Loucy (cell line): Measurements from ENCODE around the gene GRB14.

ENCODE experiments used
- H2AFZ ChIP-seq: fragments of 200-600 bp; sonication (generic); 2 replicates; pipeline ENCODE4 v1.6.0; 2016; ENCODE audit warnings: antibody characterized with exemption, mild to moderate bottlenecking, low read length, moderate library complexity
- H3F3A ChIP-seq: fragments of 200-600 bp; 2 replicates; pipeline ENCODE4 v1.6.0; 2016; ENCODE audit warnings: antibody characterized with exemption, low read depth, mild to moderate bottlenecking
- H3K27me3 ChIP-seq: fragments of 200-600 bp; sonication (generic); 2 replicates; pipeline ENCODE4 v1.6.1; 2014; ENCODE audit warnings: low read length, mild to moderate bottlenecking; ENCODE audit not compliant: insufficient read depth, poor library complexity, severe bottlenecking
- H3K36me3 ChIP-seq: fragments of 200-600 bp; sonication (generic); 2 replicates; pipeline ENCODE4 v1.6.1; 2016; ENCODE audit warnings: low read length; ENCODE audit not compliant: insufficient read depth
- H3K4me1 ChIP-seq: fragments of 200-600 bp; sonication (generic); 2 replicates; pipeline ENCODE4 v1.5.1; 2014; ENCODE audit warnings: low read length, mild to moderate bottlenecking; ENCODE audit not compliant: insufficient read depth, poor library complexity, severe bottlenecking
- H3K4me2 ChIP-seq: fragments of 200-600 bp; sonication (generic); 2 replicates; pipeline ENCODE4 v1.6.0; 2014; ENCODE audit warnings: antibody characterized with exemption, low read length, low read depth, mild to moderate bottlenecking; ENCODE audit not compliant: poor library complexity, severe bottlenecking
- H3K4me3 ChIP-seq: fragments of 200-600 bp; sonication (generic); 2 replicates; pipeline ENCODE4 v1.5.1; 2014; ENCODE audit warnings: low read length, mild to moderate bottlenecking, mixed read lengths; ENCODE audit not compliant: poor library complexity, severe bottlenecking
- H3K79me2 ChIP-seq: fragments of 200-600 bp; sonication (generic); 2 replicates; pipeline ENCODE4 v1.6.1; 2014; ENCODE audit warnings: low read length; ENCODE audit not compliant: insufficient read depth
- H3K9ac ChIP-seq: fragments of 200-600 bp; sonication (generic); 2 replicates; pipeline ENCODE4 v1.6.0; 2014; ENCODE audit warnings: mild to moderate bottlenecking, low read depth, low read length, moderate library complexity; ENCODE audit not compliant: poor library complexity, severe bottlenecking
- H3K9me2 ChIP-seq: fragments of 200-600 bp; sonication (generic); replicated peaks from 2 replicates; pipeline ENCODE4 v1.6.1; 2016; ENCODE audit warnings: low read depth, low read length, mixed read lengths
- H3K9me3 ChIP-seq: fragments of 200-600 bp; sonication (generic); 2 replicates; pipeline ENCODE4 v1.6.1; 2014; ENCODE audit warnings: mild to moderate bottlenecking, antibody characterized with exemption, low read length, low read depth; ENCODE audit not compliant: insufficient read depth
- H4K20me1 ChIP-seq: fragments of 200-600 bp; sonication (generic); 2 replicates; pipeline ENCODE4 v1.6.0; 2014; ENCODE audit warnings: antibody characterized with exemption, low read length, mild to moderate bottlenecking; ENCODE audit not compliant: insufficient read depth, poor library complexity, severe bottlenecking
- EZH2phosphoT487 ChIP-seq: fragments of 200-600 bp; IDR thresholded peaks from 2 replicates; pipeline ENCODE4 v1.6.1; 2018; ENCODE audit warnings: antibody characterized with exemption, mild to moderate bottlenecking, moderate library complexity, borderline replicate concordance
- TF ChIP-seq, protein P1 (sequence below): fragments of 200-600 bp; sonication (generic); conservative IDR thresholded peaks from 2 replicates; pipeline ENCODE4 v1.5.1; 2014; ENCODE audit warnings: mild to moderate bottlenecking, antibody characterized with exemption, low read length

GRB14 gene

GRCh38 chr2:164457271-164457670 is 164.0 kb downstream of the GRB14 start:
- H3K79me2 ChIP-seq: no peaks in the 10 kb centered on the region
- TF ChIP-seq, protein P1, sequence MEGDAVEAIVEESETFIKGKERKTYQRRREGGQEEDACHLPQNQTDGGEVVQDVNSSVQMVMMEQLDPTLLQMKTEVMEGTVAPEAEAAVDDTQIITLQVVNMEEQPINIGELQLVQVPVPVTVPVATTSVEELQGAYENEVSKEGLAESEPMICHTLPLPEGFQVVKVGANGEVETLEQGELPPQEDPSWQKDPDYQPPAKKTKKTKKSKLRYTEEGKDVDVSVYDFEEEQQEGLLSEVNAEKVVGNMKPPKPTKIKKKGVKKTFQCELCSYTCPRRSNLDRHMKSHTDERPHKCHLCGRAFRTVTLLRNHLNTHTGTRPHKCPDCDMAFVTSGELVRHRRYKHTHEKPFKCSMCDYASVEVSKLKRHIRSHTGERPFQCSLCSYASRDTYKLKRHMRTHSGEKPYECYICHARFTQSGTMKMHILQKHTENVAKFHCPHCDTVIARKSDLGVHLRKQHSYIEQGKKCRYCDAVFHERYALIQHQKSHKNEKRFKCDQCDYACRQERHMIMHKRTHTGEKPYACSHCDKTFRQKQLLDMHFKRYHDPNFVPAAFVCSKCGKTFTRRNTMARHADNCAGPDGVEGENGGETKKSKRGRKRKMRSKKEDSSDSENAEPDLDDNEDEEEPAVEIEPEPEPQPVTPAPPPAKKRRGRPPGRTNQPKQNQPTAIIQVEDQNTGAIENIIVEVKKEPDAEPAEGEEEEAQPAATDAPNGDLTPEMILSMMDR: no peak
- no peak for TF ChIP-seq EZH2phosphoT487
- no peak overlapping the region for H3K4me3 ChIP-seq
- H3K9me3 ChIP-seq: no peaks in the 10 kb centered on the region
- no peaks in the 10 kb centered on the region for H3K4me1 ChIP-seq
- H3K36me3 ChIP-seq: no peaks in the 10 kb centered on the region
- H3F3A ChIP-seq: no peaks in the 10 kb centered on the region
- no peaks in the 10 kb centered on the region for H3K9me2 ChIP-seq
- no peak overlapping the region for H3K9ac ChIP-seq
- H4K20me1 ChIP-seq: no peaks in the 10 kb centered on the region
- H2AFZ ChIP-seq: no peak overlapping the region
- H3K4me2 ChIP-seq: no peak overlapping the region
- no peaks in the 10 kb centered on the region for H3K27me3 ChIP-seq

- TF ChIP-seq, protein P1: no peak
- no peak for TF ChIP-seq EZH2phosphoT487
- H3F3A ChIP-seq: no peaks in the 10 kb centered on the region
- no peak overlapping the region for H3K4me3 ChIP-seq
- H3K4me1 ChIP-seq: no peaks in the 10 kb centered on the region
- H3K9ac ChIP-seq: no peak overlapping the region
- no peaks in the 10 kb centered on the region for H3K36me3 ChIP-seq
- no peaks in the 10 kb centered on the region for H3K79me2 ChIP-seq
- H3K27me3 ChIP-seq: no peaks in the 10 kb centered on the region
- H3K4me2 ChIP-seq: no peak overlapping the region
- no peaks in the 10 kb centered on the region for H3K9me3 ChIP-seq
- H2AFZ ChIP-seq: no peak overlapping the region
- no peaks in the 10 kb centered on the region for H4K20me1 ChIP-seq
- H3K9me2 ChIP-seq: no peaks in the 10 kb centered on the region
Measured at GRCh38 chr2:164456619-164457018, 164.7 kb downstream of the GRB14 start.

- H3K9ac ChIP-seq: no peak overlapping the region
- no peak overlapping the region for H3K4me3 ChIP-seq
- no peaks in the 10 kb centered on the region for H4K20me1 ChIP-seq
- H3K36me3 ChIP-seq: no peaks in the 10 kb centered on the region
- no peaks in the 10 kb centered on the region for H3K9me3 ChIP-seq
- no peaks in the 10 kb centered on the region for H3K27me3 ChIP-seq
- no peaks in the 10 kb centered on the region for H3K9me2 ChIP-seq
- no peaks in the 10 kb centered on the region for H3K79me2 ChIP-seq
- TF ChIP-seq, protein P1: no peak
- no peak for TF ChIP-seq EZH2phosphoT487
- H2AFZ ChIP-seq: no peak overlapping the region
- H3K4me1 ChIP-seq: no peaks in the 10 kb centered on the region
- H3K4me2 ChIP-seq: no peak overlapping the region
- H3F3A ChIP-seq: no peaks in the 10 kb centered on the region
Measured at GRCh38 chr2:164453656-164454305, 167.5 kb downstream of the GRB14 start.
